Measurements from ENCODE around the gene LINGO4. TPM values are rescaled to one million over a fixed set of nuclear protein-coding genes. Genes with fewer than 3 reads are reported as not detected.
A peak's percentile ranks its signal among the peaks of the same experiment; 100 is the strongest.

The LINGO4 gene
- total and polyA plus RNA-seq, 10 of the 15 experiments (the other 5 are each of a cell fraction or from before 2014, with no cell fraction given) = not detected

DNA sequence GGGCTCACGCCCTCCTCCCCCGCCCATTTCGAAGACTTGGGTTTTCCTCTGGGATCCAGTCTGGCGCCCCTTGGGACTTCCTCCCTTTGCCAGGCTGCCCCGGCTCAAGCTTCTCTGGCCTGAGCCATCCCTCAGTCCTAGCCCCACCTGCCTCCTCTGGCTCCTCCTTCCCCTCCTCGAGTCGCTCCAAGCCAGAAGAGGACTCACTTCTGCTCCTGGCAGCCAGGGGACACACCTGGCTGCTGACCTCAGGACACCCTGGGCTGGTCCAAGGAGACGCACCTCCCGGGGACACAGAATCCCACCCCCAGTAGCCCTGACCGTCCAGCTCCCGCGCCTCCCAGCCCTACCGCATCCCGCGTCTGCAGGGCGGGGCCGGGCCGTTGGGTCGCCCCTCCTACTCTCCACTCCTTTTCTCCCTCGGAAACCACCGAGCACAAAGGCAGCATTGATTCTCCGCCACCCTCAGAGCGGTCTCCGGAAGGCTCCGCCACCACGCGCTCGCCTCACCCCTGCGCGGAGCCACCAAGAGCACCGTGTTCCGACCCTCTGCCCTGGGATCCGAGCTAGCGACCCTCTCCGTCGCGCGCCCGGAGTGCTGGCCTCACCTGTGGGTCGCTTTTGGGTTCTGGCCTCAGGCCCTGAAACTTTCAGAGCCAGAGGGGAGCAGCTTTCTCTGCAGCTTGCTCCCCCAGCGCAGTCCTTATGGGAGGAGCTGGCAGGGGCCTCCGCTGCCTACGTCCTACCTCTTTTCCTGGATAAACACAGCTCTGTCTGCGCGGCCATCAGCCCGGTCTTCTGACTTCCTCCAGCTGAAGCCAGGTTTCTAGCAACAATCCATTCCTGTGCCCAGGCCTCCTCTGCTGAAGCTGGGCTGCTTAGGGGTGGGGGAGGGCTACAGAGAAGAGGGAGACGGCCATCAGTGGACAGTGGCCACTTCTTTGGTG, 34.5 kb upstream of the LINGO4 start, which contains the start of gene C2CD4D (continued):
- TF ChIP-seq, protein P1, sequence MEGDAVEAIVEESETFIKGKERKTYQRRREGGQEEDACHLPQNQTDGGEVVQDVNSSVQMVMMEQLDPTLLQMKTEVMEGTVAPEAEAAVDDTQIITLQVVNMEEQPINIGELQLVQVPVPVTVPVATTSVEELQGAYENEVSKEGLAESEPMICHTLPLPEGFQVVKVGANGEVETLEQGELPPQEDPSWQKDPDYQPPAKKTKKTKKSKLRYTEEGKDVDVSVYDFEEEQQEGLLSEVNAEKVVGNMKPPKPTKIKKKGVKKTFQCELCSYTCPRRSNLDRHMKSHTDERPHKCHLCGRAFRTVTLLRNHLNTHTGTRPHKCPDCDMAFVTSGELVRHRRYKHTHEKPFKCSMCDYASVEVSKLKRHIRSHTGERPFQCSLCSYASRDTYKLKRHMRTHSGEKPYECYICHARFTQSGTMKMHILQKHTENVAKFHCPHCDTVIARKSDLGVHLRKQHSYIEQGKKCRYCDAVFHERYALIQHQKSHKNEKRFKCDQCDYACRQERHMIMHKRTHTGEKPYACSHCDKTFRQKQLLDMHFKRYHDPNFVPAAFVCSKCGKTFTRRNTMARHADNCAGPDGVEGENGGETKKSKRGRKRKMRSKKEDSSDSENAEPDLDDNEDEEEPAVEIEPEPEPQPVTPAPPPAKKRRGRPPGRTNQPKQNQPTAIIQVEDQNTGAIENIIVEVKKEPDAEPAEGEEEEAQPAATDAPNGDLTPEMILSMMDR (IDR thresholded peaks at IDR 0.05 in 2 of 3, conservative IDR thresholded peaks at IDR 0.05 in 1 of 3; ENCODE audit: control insufficient read depth in 2 of 3, extremely low read depth in 1 of 3, insufficient read depth in 1 of 3, low read depth in 3 of 3, low read length in 3 of 3) = no peak
- TF ChIP-seq, protein P2, sequence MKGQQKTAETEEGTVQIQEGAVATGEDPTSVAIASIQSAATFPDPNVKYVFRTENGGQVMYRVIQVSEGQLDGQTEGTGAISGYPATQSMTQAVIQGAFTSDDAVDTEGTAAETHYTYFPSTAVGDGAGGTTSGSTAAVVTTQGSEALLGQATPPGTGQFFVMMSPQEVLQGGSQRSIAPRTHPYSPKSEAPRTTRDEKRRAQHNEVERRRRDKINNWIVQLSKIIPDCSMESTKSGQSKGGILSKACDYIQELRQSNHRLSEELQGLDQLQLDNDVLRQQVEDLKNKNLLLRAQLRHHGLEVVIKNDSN (IDR thresholded peaks at IDR 0.05; ENCODE audit: borderline replicate concordance, extremely low read length, insufficient read depth, low read depth, low read length) = no peak
- TF ChIP-seq, protein P3, sequence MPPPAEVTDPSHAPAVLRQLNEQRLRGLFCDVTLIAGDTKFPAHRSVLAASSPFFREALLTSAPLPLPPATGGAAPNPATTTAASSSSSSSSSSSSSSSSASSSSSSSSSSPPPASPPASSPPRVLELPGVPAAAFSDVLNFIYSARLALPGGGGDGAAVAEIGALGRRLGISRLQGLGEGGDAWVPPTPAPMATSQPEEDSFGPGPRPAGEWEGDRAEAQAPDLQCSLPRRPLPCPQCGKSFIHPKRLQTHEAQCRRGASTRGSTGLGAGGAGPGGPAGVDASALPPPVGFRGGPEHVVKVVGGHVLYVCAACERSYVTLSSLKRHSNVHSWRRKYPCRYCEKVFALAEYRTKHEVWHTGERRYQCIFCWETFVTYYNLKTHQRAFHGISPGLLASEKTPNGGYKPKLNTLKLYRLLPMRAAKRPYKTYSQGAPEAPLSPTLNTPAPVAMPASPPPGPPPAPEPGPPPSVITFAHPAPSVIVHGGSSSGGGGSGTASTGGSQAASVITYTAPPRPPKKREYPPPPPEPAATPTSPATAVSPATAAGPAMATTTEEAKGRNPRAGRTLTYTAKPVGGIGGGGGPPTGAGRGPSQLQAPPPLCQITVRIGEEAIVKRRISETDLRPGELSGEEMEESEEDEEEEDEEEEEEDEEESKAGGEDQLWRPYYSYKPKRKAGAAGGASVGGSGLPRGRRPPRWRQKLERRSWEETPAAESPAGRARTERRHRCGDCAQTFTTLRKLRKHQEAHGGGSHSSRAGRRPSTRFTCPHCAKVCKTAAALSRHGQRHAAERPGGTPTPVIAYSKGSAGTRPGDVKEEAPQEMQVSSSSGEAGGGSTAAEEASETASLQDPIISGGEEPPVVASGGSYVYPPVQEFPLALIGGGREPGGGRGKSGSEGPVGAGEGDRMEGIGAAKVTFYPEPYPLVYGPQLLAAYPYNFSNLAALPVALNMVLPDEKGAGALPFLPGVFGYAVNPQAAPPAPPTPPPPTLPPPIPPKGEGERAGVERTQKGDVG (CRISPR knock-in tag; IDR thresholded peaks at IDR 0.05) = no peak
- TF ChIP-seq YBX1 (IDR thresholded peaks at IDR 0.05) (no peak), TCF3 (IDR thresholded peaks at IDR 0.05; ENCODE audit: borderline replicate concordance, insufficient read depth, low read depth, low read length) (no peak), POLR2AphosphoS5 (IDR thresholded peaks at IDR 0.05; ENCODE audit: low read length) (peak; percentile 65), CHD1 (IDR thresholded peaks at IDR 0.05; ENCODE audit: low read depth, low read length) (no peak), ESRRA (IDR thresholded peaks at IDR 0.05; ENCODE audit: low read length) (0 out of 2 replicates have a peak, but pooled peaks have one; percentile 30), RB1 (IDR thresholded peaks at IDR 0.05; ENCODE audit: borderline replicate concordance) (no peak), STAT3 (IDR thresholded peaks at IDR 0.05; ENCODE audit: low read depth, low read length) (no peak), FOS (IDR thresholded peaks at IDR 0.05; ENCODE audit: borderline replicate concordance, extremely low read depth, insufficient read length) (no peak), POU2F2 (IDR thresholded peaks at IDR 0.05; ENCODE audit: borderline replicate concordance, low read depth, low read length) (no peak), ZSCAN29 (IDR thresholded peaks at IDR 0.05) (no peak), ZNF384 (IDR thresholded peaks at IDR 0.05; ENCODE audit: borderline replicate concordance, low read depth, low read length) (no peak), CHD2 (IDR thresholded peaks at IDR 0.05; ENCODE audit: borderline replicate concordance, low read depth, low read length) (peak; percentile 18; the same call in 1 of the 2 replicates), SIX5 (IDR thresholded peaks at IDR 0.05; ENCODE audit: low read depth, low read length, severe bottlenecking) (no peak), CREB1 (IDR thresholded peaks at IDR 0.05; ENCODE audit: low read depth) (no peak), ZNF217 (IDR thresholded peaks at IDR 0.05) (no peak), BCL11A (IDR thresholded peaks at IDR 0.05; ENCODE audit: low read depth, low read length) (no peak), ZBED1 (IDR thresholded peaks at IDR 0.05; ENCODE audit: borderline replicate concordance) (no peak)
- TF ChIP-seq, protein P4, sequence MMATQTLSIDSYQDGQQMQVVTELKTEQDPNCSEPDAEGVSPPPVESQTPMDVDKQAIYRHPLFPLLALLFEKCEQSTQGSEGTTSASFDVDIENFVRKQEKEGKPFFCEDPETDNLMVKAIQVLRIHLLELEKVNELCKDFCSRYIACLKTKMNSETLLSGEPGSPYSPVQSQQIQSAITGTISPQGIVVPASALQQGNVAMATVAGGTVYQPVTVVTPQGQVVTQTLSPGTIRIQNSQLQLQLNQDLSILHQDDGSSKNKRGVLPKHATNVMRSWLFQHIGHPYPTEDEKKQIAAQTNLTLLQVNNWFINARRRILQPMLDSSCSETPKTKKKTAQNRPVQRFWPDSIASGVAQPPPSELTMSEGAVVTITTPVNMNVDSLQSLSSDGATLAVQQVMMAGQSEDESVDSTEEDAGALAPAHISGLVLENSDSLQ (IDR thresholded peaks at IDR 0.05) = no peak
- TF ChIP-seq, protein P5, sequence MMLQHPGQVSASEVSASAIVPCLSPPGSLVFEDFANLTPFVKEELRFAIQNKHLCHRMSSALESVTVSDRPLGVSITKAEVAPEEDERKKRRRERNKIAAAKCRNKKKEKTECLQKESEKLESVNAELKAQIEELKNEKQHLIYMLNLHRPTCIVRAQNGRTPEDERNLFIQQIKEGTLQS (IDR thresholded peaks at IDR 0.05; ENCODE audit: borderline replicate concordance, extremely low read depth, low read depth, low read length) = no peak

Measured in GM12878 (cell line).